Suprapubic skin (tissue), 4 donors: ENCODE data around the gene TCF20. TPM values are rescaled to one million over a fixed set of nuclear protein-coding genes. Genes with fewer than 3 reads are reported as not detected.
A peak's percentile ranks its signal among the peaks of the same experiment; 100 is the strongest.

ENCODE experiments used
- DNase-seq, 2 donors: peaks; one replicate each; pipeline ENCODE4 v3.0.0-alpha.2; 2019; ENCODE audit warnings: low spot score in 2 of 2
- H3K27ac ChIP-seq: fragments of 200-600 bp; sonication (generic); one replicate; pipeline ENCODE4 v1.5.1; 2019
- H3K27me3 ChIP-seq: fragments of 200-600 bp; sonication (generic); one replicate; pipeline ENCODE4 v1.5.1; 2019
- H3K36me3 ChIP-seq: fragments of 200-600 bp; sonication (generic); one replicate; pipeline ENCODE4 v1.5.1; 2019
- H3K4me1 ChIP-seq: fragments of 200-600 bp; sonication (generic); one replicate; pipeline ENCODE4 v1.5.1; 2019
- H3K4me3 ChIP-seq: fragments of 200-600 bp; sonication (generic); one replicate; pipeline ENCODE4 v1.5.1; 2019; ENCODE audit warnings: mild to moderate bottlenecking
- H3K9me3 ChIP-seq: fragments of 200-600 bp; sonication (generic); one replicate; pipeline ENCODE4 v1.5.1; 2019
- EP300 ChIP-seq: sonication (generic); formaldehyde crosslinking; IDR thresholded peaks from one replicate; pipeline ENCODE4 v1.6.1; 2017; ENCODE audit warnings: antibody characterized with exemption
- POLR2A ChIP-seq, 2 donors: fragments of 450-650 bp; IDR thresholded peaks; one replicate each; pipeline ENCODE4 v1.6.1; 2017; ENCODE audit warnings: antibody characterized with exemption in 2 of 2, mild to moderate bottlenecking in 2 of 2, moderate library complexity in 2 of 2
- POLR2AphosphoS5 ChIP-seq, 3 donors: sonication (generic); formaldehyde crosslinking; IDR thresholded peaks; one replicate each; pipeline ENCODE4 v1.6.1; 2017; ENCODE audit warnings: antibody characterized with exemption in 3 of 3
- WGBS: methylation state at CpG from one replicate; pipeline ENCODE4 v1.1.5; 2018; 5-methylcytosine and 5-hydroxymethylcytosine counted together
- total RNA-seq, 4 donors: library from RNA; depleted of rRNA; stranded (reverse); fragments of >200 nt; gene quantifications; one replicate each; pipeline ENCODE4 v1.1.0, GENCODE V29; 2016
- TF ChIP-seq, protein P1 (sequence below), 2 donors: fragments of 200-600 bp in 1 of 2; fragments of 450-650 bp in 1 of 2; sonication (generic) in 1 of 2; IDR thresholded peaks; one replicate each; pipeline ENCODE4 v1.5.1; 2016 to 2019; ENCODE audit warnings: antibody characterized with exemption in 2 of 2, mild to moderate bottlenecking in 1 of 2, moderate library complexity in 1 of 2

The TCF20 gene
- total RNA-seq, 4 donors from 2014 or later: 56.4 to 72.8 (median 68.4) TPM

DNA sequence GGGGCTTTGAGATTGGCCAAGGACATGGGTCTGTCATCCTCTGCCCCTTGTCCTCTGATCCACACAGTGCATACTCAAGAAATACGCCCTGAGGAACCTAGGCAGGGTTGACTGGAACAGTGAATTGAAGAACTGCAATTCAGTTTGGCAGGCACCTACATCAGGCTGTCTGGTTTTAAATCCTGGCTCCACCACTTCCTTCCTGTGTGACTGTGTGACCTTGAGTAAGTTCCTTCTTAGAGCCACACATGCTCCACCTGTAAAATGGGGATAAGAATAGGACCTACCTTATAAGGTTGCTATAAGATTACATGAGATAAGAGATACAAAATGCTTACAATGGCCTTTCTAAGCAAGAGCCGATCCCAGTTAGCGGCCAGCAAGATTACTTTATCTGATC lies 15.8 kb upstream of the TCF20 start:
- no peak for DNase-seq
- no peak overlapping the region for H3K27ac ChIP-seq
- H3K27me3 ChIP-seq: peaks cover 14% of the 10 kb centered on the region
- H3K36me3 ChIP-seq: no peaks in the 10 kb centered on the region
- H3K4me3 ChIP-seq: no peak overlapping the region
- H3K4me1 ChIP-seq: peaks cover 37% of the 10 kb centered on the region
- 87% methylated on average over 3 of the region's 3 CpGs for WGBS
- H3K9me3 ChIP-seq: no peaks in the 10 kb centered on the region
- TF ChIP-seq POLR2AphosphoS5 (IDR thresholded peaks at IDR 0.05) (no peak), EP300 (no peak), POLR2A (IDR thresholded peaks at IDR 0.05) (no peak)
- TF ChIP-seq, protein P1, sequence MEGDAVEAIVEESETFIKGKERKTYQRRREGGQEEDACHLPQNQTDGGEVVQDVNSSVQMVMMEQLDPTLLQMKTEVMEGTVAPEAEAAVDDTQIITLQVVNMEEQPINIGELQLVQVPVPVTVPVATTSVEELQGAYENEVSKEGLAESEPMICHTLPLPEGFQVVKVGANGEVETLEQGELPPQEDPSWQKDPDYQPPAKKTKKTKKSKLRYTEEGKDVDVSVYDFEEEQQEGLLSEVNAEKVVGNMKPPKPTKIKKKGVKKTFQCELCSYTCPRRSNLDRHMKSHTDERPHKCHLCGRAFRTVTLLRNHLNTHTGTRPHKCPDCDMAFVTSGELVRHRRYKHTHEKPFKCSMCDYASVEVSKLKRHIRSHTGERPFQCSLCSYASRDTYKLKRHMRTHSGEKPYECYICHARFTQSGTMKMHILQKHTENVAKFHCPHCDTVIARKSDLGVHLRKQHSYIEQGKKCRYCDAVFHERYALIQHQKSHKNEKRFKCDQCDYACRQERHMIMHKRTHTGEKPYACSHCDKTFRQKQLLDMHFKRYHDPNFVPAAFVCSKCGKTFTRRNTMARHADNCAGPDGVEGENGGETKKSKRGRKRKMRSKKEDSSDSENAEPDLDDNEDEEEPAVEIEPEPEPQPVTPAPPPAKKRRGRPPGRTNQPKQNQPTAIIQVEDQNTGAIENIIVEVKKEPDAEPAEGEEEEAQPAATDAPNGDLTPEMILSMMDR (IDR thresholded peaks at IDR 0.05): no peak

DNA sequence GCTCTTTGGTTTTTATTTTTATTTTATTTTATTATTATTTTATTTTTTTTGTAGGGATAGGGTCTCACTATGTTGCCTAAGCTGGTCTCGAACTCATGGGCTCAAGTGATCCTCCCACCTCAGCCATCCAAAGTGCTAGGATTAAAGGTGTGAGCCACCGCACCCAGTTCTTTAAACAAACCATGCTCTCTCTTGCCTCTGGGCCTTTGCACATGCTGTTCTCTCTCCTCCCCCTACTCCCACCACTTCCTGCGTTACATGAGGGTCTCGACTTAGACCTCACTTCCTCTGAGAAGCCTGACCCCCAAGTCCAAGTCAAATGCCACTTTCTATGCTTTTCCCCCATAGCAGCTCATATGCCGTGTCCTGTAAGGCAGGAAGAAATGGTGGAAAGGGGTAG lies 15.2 kb upstream of the TCF20 start:
- Histone ChIP-seq H3K9me3 (no peaks in the 10 kb centered on the region), H3K27me3 (peaks cover 14% of the 10 kb centered on the region), H3K4me1 (peaks cover 37% of the 10 kb centered on the region), H3K36me3 (no peaks in the 10 kb centered on the region), H3K27ac (no peak overlapping the region), H3K4me3 (no peak overlapping the region)
- 94% methylated on average over 5 of the region's 5 CpGs for WGBS
- no peak for DNase-seq
- TF ChIP-seq POLR2AphosphoS5 (IDR thresholded peaks at IDR 0.05) (no peak), POLR2A (IDR thresholded peaks at IDR 0.05) (no peak), EP300 (no peak)
- TF ChIP-seq, protein P1 (IDR thresholded peaks at IDR 0.05): no peak

DNA sequence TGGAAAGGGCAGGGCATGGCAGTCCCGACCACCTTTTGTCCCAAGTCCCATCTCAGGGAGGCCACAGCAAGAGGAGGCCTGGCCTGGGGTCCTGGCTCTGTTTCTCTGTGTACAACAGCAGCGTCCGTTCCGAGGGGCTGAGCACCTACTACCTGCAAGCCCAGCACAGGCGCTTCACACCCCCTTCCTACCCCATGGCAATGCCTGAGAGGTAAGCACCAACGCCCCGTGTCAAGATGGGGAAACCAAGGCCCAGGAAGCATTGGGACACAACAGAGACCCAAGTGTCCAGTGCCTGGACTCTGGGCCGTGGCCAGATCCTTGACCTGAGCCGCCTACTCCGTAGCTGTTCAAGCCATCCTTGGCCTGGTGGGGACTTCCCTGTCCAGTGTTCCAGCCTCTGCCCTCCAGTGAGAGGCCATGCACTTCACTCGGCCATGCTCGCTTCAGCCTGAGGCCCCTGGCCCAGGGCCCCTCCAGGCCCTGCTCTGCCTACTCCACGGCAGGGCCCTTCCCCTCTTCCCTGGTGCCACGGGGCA lies 14.3 kb upstream of the TCF20 start:
- Histone ChIP-seq H3K4me1 (peaks cover 33% of the 10 kb centered on the region), H3K27me3 (peaks cover 14% of the 10 kb centered on the region), H3K36me3 (no peaks in the 10 kb centered on the region), H3K27ac (no peak overlapping the region), H3K9me3 (no peaks in the 10 kb centered on the region), H3K4me3 (no peak overlapping the region)
- TF ChIP-seq, protein P1 (IDR thresholded peaks at IDR 0.05): no peak
- no peak for TF ChIP-seq EP300
- TF ChIP-seq POLR2AphosphoS5 (IDR thresholded peaks at IDR 0.05): no peak
- TF ChIP-seq POLR2A (IDR thresholded peaks at IDR 0.05): no peak
- WGBS: 83% methylated on average over 5 of the region's 14 CpGs
- no peak for DNase-seq

DNA sequence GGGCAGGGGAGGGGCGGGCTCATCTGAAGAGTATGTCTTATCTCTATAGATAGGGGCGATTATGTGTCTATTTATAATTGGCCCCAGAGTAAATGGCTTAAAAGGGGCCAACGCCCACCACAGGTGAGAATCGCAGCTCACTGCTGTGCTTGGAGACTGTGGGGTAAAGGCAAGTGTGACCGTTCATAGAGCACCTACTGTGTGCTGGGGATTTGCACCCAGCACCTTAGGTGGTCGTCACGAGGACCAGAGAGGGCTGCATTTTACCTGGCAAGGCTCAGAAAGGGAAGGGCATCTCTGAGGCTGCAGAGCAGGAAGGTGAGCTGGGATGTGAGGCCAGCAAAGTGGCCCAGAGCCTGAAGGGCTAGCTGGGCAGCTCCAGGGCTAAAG lies 13.7 kb upstream of the TCF20 start:
- Histone ChIP-seq H3K36me3 (no peaks in the 10 kb centered on the region), H3K4me3 (peak overlapping the region; percentile 48), H3K27ac (no peak overlapping the region), H3K9me3 (no peaks in the 10 kb centered on the region), H3K4me1 (peaks cover 28% of the 10 kb centered on the region), H3K27me3 (peaks cover 14% of the 10 kb centered on the region)
- 66% methylated on average over 7 of the region's 7 CpGs for WGBS
- TF ChIP-seq, protein P1 (IDR thresholded peaks at IDR 0.05): no peak
- TF ChIP-seq POLR2A (IDR thresholded peaks at IDR 0.05): no peak
- TF ChIP-seq EP300: no peak
- TF ChIP-seq POLR2AphosphoS5 (IDR thresholded peaks at IDR 0.05): no peak
- no peak for DNase-seq

DNA sequence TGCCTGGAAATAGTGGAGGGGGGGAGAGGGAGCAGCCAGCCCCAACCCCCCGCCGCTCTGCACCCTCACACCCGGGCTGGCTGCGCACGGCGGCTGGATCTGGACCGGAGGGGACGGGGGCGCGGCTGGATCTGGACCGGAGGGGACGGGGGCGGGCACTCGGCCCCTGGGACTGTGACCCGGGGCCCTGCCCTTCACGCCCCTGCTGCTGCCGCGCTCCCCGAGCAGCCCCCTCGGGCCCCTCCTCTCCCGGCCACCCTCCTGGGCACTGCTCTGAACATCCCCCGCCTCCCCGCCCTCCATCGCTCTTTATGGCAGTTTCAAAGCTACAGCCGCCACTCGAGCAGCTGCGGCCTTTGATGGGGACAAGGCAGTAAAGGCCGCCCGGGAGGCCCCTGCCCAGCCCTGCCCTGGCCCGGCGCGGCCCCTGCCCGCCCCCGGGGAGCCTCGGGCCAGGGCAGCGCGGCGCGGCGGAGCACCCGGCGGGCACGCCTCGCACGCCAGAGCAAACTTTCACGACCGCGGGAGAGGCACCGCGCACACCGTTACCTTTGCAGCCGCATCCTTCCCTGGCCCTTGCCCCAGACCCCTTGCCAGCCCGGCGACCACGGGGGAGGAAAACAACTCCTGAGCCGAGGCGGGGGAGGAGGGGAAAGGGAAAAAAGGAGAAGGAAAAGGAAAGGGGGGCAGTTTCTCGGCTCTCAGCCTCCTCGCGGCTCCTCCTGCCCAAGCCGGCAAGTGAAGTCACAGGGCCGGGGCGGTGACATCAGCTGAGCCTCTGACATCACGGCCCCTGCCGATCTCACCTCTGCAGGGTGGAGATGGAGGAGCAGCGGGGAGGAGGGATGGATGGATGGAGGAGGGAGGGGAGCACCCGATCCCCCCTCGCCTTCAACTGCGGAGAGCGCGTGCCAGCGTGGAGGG lies 13.1 kb upstream of the TCF20 start:
- H3K27me3 ChIP-seq: peaks cover 14% of the 10 kb centered on the region
- H3K4me1 ChIP-seq: peaks cover 22% of the 10 kb centered on the region
- no peak for DNase-seq
- no peaks in the 10 kb centered on the region for H3K9me3 ChIP-seq
- WGBS: 28% methylated on average over 25 of the region's 72 CpGs
- H3K36me3 ChIP-seq: no peaks in the 10 kb centered on the region
- no peak for TF ChIP-seq EP300
- TF ChIP-seq POLR2AphosphoS5 (IDR thresholded peaks at IDR 0.05): no peak
- TF ChIP-seq POLR2A (IDR thresholded peaks at IDR 0.05): no peak
- TF ChIP-seq, protein P1 (IDR thresholded peaks at IDR 0.05): no peak
- no peak overlapping the region for H3K27ac ChIP-seq
- peak overlapping the region; percentile 48 for H3K4me3 ChIP-seq
